ENCODE measurements around the gene GLP1R.

DNA sequence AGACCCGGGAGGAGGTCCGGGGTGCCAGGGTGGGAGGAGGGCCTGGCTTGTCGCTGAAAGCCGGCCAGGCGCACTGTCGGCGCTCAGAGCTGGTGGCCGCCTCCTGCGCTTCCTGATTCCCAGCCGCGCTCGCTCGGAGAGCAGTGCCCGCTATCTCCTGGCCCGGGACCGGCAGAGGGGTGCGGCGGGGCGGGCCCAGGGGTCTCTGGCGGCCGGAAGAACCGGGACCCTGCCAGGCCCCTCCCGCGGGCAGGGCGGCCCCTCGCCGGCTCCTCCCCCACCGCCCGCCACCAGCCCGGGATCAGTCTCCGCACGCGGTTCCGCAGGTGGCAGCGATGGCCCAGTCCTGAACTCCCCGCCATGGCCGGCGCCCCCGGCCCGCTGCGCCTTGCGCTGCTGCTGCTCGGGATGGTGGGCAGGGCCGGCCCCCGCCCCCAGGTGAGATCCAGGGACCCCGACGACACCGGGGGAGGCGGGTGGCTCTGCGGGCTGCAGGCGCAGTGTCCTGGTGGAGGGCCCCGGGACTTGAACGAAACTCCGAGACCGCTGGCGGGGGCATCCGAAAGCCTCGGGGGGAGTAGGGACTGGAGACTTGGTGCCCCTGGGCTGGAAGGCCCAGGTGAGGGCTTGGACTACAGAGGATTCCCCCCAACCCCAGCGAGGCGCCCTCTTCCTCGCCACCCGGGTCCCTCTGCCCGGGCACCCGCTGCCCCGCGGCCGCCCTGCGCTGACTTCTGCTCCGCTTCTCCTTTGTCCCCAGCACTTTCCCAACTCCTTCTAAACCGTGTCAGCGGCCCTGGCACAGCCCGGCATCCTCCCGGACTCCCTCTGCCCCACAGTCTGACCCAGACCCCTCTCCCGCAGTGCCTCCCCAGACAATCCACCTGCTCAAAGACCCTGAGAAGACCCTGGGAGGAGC, at the start of gene GLP1R:
- no peak for TF ChIP-seq EZH2 (IDR thresholded peaks at IDR 0.05; ENCODE audit: borderline replicate concordance, insufficient read depth, low read depth, low read length, poor library complexity, severe bottlenecking)
- TF ChIP-seq, protein P1, sequence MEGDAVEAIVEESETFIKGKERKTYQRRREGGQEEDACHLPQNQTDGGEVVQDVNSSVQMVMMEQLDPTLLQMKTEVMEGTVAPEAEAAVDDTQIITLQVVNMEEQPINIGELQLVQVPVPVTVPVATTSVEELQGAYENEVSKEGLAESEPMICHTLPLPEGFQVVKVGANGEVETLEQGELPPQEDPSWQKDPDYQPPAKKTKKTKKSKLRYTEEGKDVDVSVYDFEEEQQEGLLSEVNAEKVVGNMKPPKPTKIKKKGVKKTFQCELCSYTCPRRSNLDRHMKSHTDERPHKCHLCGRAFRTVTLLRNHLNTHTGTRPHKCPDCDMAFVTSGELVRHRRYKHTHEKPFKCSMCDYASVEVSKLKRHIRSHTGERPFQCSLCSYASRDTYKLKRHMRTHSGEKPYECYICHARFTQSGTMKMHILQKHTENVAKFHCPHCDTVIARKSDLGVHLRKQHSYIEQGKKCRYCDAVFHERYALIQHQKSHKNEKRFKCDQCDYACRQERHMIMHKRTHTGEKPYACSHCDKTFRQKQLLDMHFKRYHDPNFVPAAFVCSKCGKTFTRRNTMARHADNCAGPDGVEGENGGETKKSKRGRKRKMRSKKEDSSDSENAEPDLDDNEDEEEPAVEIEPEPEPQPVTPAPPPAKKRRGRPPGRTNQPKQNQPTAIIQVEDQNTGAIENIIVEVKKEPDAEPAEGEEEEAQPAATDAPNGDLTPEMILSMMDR (IDR thresholded peaks at IDR 0.05): no peak

Data from B cell (primary cell).